AG04450 (cell line): ENCODE results near the gene GSTM4. TPM values are rescaled to one million over a fixed set of nuclear protein-coding genes. Genes with fewer than 3 reads are reported as not detected.
A peak's percentile ranks its signal among the peaks of the same experiment; 100 is the strongest.

Experiments used
- CTCF ChIA-PET: fragments of 300-600, 350-600 bp; formaldehyde crosslinking; extraction: SDS; loops from one replicate; lab custom pipeline; 2022; ENCODE audit warnings: antibody characterized with exemption, inconsistent platforms; lab: Charles Lee
- POLR2A ChIA-PET: fragments of 350-600 bp; formaldehyde crosslinking; extraction: SDS; loops from one replicate; lab custom pipeline; 2021; ENCODE audit warnings: antibody characterized with exemption, inconsistent platforms; lab: Yijun Ruan, JAX
- DNase-seq: peaks from one replicate; pipeline ENCODE4 v3.0.0-alpha.2; 2011; ENCODE audit warnings: low read depth, low spot score
- H3K27ac ChIP-seq: one replicate; pipeline ENCODE4 v1.5.1; 2012; ENCODE audit warnings: low read depth, low read length, control low read depth
- H3K27me3 ChIP-seq: one replicate; pipeline ENCODE4 v1.6.0; 2012; ENCODE audit warnings: low read length; ENCODE audit not compliant: control insufficient read depth, insufficient read depth
- H3K4me3 ChIP-seq: 2 replicates; pipeline ENCODE4 v1.5.1; 2011; ENCODE audit warnings: mild to moderate bottlenecking, low read depth, low read length, control low read depth
- H3K9me3 ChIP-seq: 2 replicates; pipeline ENCODE4 v1.5.1; 2012; ENCODE audit warnings: low read length; ENCODE audit not compliant: control insufficient read depth, insufficient read depth
- CTCF ChIP-seq: IDR thresholded peaks from 2 replicates; pipeline ENCODE4 v1.5.1; 2011; ENCODE audit warnings: low read depth, low read length, control low read depth, inconsistent platforms
- polyA plus RNA-seq: library from polyadenylated mRNA; depleted of rRNA; stranded (reverse); fragments of >200 nt; gene quantifications from 2 replicates; pipeline ENCODE4 v1.2.3, GENCODE V29; 2011

Gene GSTM4
- polyA plus RNA-seq, 1 experiment = 62.6 TPM

DNA sequence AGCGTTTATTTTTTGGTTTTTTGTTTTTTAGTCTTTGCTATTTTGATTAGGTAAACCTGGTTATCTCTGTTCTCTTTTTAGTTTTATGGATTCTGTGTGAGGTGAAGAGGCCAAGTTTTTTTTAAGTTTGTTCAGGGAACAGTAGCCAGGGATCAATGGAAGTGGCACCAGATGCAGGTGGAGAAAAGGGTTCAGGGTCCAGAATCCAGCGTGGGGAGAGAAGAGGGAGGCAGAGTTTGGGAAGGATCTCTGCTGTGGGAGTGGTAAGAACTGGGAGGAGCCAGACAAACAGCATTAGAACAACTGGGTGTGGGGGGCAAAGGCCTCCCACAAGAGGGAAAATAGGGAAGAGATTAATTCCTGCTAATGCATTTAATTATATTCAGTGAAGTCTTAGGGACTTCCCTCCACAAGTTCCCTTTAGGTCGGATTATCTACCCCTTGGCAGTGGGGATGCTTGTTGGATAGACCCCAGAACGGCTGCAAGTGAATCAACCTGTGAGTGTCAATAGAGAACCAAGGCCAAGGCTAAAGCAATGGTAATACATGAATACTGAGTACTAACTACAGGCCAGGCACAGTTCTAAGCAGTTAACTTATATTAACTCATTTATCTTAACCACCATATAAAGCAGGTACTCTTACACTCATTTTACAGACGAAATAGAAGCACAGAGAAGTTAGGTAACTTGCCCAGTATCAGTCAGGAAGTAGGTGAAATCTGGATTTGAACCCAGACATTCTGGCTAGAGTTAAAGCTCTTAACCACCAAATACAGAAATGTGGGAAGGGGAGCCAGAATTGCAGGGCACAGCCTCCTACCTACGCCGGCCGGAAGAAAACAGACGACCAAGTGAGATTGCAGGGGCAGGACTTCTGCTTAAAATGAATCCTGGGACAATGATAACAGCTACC lies 37.0 kb upstream of the GSTM4 start:
- ChIA-PET CTCF (interaction anchor here (0.7 to 3.2 kb wide), 4 partner anchors 12 to 155 kb away, joined by 3 to 12 read pairs (median 6); no protein-coding TSS in a partner anchor), POLR2A (interaction anchor here (1.0 to 2.7 kb wide), 3 partner anchors 8 to 70 kb away, joined by 3 to 24 read pairs (median 19); partner anchors contain the start of gene GNAI3)
- Histone ChIP-seq H3K27ac (peak overlapping the region; percentile 97), H3K27me3 (no peaks in the 10 kb centered on the region), H3K9me3 (no peaks in the 10 kb centered on the region; the same call in 1 of the 2 replicates), H3K4me3 (peak overlapping the region; percentile 95)
- no peak for TF ChIP-seq CTCF
- no peak for DNase-seq

GRCh38 chr1:109619576-109620400 lies 36.1 kb upstream of the GSTM4 start, which contains the start of the genes AMPD2 and GNAT2:
Gene AMPD2 (plus strand): TSS chr1:109619837. CDS start chr1:109621176, 1,339 bp downstream.
Gene GNAT2 (minus strand): TSS chr1:109619616. CDS start chr1:109612870, 6,746 bp downstream.
- H3K9me3 ChIP-seq = no peaks in the 10 kb centered on the region; the same call in 1 of the 2 replicates

GRCh38 chr1:109620401-109620791 lies 35.5 kb upstream of the GSTM4 start:
- ChIA-PET POLR2A (interaction anchor here (0.6 to 2.3 kb wide), 4 partner anchors 10 to 291 kb away, joined by 3 to 24 read pairs (median 4); partner anchors contain the start of gene GNAI3), CTCF (interaction anchor here (1.3 to 3.2 kb wide), 4 partner anchors 10 to 74 kb away, joined by 4 to 12 read pairs (median 7); no protein-coding TSS in a partner anchor)
- Histone ChIP-seq H3K4me3 (peak overlapping the region; percentile 95), H3K27me3 (no peaks in the 10 kb centered on the region), H3K27ac (peak overlapping the region; percentile 97), H3K9me3 (no peaks in the 10 kb centered on the region; the same call in 1 of the 2 replicates)
- no peak for TF ChIP-seq CTCF
- no peak for DNase-seq

More at GRCh38 chr1:109619576-109620400, 36.1 kb upstream of the GSTM4 start, which contains the start of the genes AMPD2 and GNAT2:
- peak within 1 kb of the TSS; percentile 95 for H3K4me3 ChIP-seq
- DNase-seq = peak; percentile 59
- TF ChIP-seq CTCF = no peak
- no peaks in the 10 kb centered on the region for H3K27me3 ChIP-seq
- ChIA-PET CTCF (interaction anchor here (0.7 to 3.2 kb wide), 6 partner anchors 10 to 154 kb away, joined by 3 to 12 read pairs (median 5); no protein-coding TSS in a partner anchor), POLR2A (interaction anchor here (1.0 to 2.3 kb wide), 4 partner anchors 9 to 71 kb away, joined by 3 to 24 read pairs (median 4); partner anchors contain the start of gene GNAI3)
- peak within 1 kb of the TSS; percentile 97 for H3K27ac ChIP-seq

DNA sequence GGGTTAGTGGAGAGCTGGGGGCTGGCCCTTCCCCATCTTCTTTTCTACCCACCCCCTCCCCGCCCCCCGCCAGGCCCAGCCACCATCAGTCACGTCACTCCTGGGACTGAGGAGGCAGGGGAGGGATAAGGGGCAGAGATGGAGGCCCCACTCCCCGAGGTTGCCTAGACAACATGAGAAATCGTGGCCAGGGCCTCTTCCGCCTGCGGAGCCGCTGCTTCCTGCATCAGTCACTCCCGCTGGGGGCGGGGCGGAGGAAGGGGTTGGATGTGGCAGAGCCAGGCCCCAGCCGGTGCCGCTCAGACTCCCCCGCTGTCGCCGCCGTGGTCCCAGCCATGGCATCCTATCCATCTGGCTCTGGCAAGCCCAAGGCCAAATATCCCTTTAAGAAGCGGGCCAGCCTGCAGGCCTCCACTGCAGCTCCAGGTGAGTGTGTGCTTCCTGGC lies 35.0 kb upstream of the GSTM4 start:
- Histone ChIP-seq H3K9me3 (no peaks in the 10 kb centered on the region; the same call in 1 of the 2 replicates), H3K27me3 (no peaks in the 10 kb centered on the region), H3K4me3 (peak overlapping the region; percentile 95), H3K27ac (peak overlapping the region; percentile 97)
- DNase-seq = peak; percentile 78
- ChIA-PET CTCF (interaction anchor here (1.3 to 3.2 kb wide), 4 partner anchors 9 to 75 kb away, joined by 4 to 12 read pairs (median 7); no protein-coding TSS in a partner anchor), POLR2A (interaction anchor here (0.6 to 2.3 kb wide), 4 partner anchors 11 to 290 kb away, joined by 3 to 24 read pairs (median 4); partner anchors contain the start of gene GNAI3)
- TF ChIP-seq CTCF = no peak
